AG04449 (cell line): ENCODE results near the gene RALB.

Experiments
- CTCF ChIA-PET: fragments of 350-600 bp; formaldehyde crosslinking; extraction: SDS; loops from one replicate; lab custom pipeline; 2021; ENCODE audit warnings: antibody characterized with exemption; lab: Yijun Ruan, JAX
- POLR2A ChIA-PET: fragments of 400-600, 350-600 bp; formaldehyde crosslinking; extraction: SDS; loops from one replicate; lab custom pipeline; 2020; ENCODE audit warnings: antibody characterized with exemption, inconsistent platforms; lab: Yijun Ruan, JAX
- DNase-seq: peaks from one replicate; pipeline ENCODE4 v3.0.0-alpha.2; 2010; ENCODE audit warnings: low read depth, low spot score
- H3K4me3 ChIP-seq: 2 replicates; pipeline ENCODE4 v1.5.1; 2011; ENCODE audit warnings: low read depth, mild to moderate bottlenecking, control low read depth, low read length
- CTCF ChIP-seq: IDR thresholded peaks from one replicate; pipeline ENCODE4 v1.5.1; 2011; ENCODE audit warnings: mild to moderate bottlenecking, moderate library complexity, low read length, control low read depth, inconsistent platforms; ENCODE audit not compliant: insufficient read depth; ENCODE audit errors: missing control alignments

The RALB gene

GRCh38 chr2:120279708-120280107 is 27.1 kb downstream of the RALB start:
- no peak overlapping the region for H3K4me3 ChIP-seq
- POLR2A ChIA-PET = interaction anchor here (0.5 kb wide), 1 partner anchor 361 kb away, joined by 3 read pairs; no protein-coding TSS in a partner anchor
- DNase-seq = no peak
- CTCF ChIA-PET = interaction anchor here (1.0 to 1.1 kb wide), 2 partner anchors 10 to 23 kb away, joined by 3 read pairs; no protein-coding TSS in a partner anchor
- no peak for TF ChIP-seq CTCF

- POLR2A ChIA-PET = no interaction called here
- TF ChIP-seq CTCF = peak; percentile 10
- DNase-seq = no peak
- H3K4me3 ChIP-seq = no peak overlapping the region
- CTCF ChIA-PET = interaction anchor here (0.7 to 2.3 kb wide), 9 partner anchors 9 to 402 kb away, joined by 3 to 10 read pairs (median 4); partner anchors contain the start of gene RALB
Observed at GRCh38 chr2:120283649-120284048, 31.0 kb downstream of the RALB start.

GRCh38 chr2:120285056-120285455 is 32.4 kb downstream of the RALB start:
- no peak for TF ChIP-seq CTCF
- POLR2A ChIA-PET = no interaction called here
- DNase-seq = no peak
- CTCF ChIA-PET = no interaction called here
- H3K4me3 ChIP-seq = no peak overlapping the region

DNA sequence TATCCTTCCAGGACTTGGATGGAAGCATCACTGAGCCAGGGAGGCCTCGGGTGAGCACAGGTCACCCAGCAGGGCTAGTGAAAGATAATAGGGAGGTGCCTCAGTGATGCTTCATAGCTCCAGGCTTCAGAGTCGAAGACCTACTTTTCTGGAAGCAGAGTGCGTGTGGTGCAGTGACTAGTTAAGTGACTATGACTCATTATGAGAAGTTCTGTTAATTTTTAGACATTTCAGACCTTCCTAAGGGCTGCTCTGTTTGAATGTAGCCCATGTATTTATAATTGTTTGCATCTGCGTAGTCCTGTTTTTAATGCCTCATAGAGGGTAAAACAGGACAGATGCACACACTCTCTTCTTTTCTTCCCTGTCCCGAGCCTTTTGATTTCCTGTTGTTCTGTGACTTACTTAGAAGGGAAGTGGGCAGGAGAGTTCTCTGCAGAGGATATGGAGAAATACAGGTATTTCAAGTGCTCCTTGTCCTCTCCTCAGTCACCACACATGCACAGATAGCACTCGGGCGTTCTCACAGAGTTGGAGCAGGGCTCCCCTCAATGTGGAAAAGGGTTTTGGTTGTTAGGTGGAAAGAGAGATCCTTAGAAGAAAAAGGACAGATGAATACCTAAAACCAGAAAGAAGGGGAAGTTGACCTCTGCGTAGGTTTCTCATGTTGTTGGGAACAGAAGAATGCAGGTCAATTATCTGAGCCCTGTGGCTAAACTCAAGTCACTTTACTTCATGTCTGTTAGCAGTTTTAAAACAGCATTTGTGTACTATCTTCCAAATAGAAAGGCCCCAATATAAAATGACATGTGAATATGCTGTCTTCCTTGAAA is 34.7 kb downstream of the RALB start:
- ChIA-PET POLR2A (no interaction called here), CTCF (interaction anchor here (5.0 kb wide), 1 partner anchor 394 kb away, joined by 21 read pairs; no protein-coding TSS in a partner anchor)
- no peak for TF ChIP-seq CTCF
- peak; percentile 64 for DNase-seq
- H3K4me3 ChIP-seq = no peak overlapping the region

GRCh38 chr2:120288016-120288373 is 35.3 kb downstream of the RALB start:
- ChIA-PET POLR2A (no interaction called here), CTCF (interaction anchor here (5.0 kb wide), 1 partner anchor 393 kb away, joined by 21 read pairs; no protein-coding TSS in a partner anchor)
- no peak for TF ChIP-seq CTCF
- H3K4me3 ChIP-seq = no peak overlapping the region
- no peak for DNase-seq

DNA sequence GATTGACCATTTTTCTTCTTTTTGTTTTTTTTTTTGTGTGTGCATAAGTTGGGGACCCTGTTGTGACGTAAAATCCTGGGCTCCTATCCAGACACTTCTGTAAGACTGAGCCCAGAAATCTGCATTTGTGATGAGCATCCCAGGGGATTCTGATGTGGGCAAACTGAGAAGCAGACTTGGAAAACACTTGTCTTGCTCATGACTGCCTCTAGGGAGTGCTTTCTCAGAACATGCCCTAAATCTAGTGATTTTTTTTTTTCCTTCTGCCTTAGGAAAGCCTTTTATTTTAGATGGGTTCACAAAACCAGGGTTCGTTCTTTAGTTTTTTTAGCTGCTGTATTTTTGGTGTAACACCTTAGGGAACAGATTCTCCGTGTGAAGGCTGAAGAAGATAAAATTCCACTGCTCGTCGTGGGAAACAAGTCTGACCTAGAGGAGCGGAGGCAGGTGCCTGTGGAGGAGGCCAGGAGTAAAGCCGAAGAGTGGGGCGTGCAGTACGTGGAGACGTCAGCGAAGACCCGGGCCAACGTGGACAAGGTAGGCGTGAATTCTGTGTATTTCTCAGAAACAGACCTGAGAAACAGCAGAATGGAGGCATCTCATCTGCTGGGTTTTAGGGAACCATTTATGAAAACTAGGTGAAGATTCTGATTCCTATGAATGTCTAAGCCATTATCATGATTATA is 36.7 kb downstream of the RALB start:
- ChIA-PET POLR2A (no interaction called here), CTCF (interaction anchor here (0.9 to 5.1 kb wide), 4 partner anchors 9 to 392 kb away, joined by 3 to 21 read pairs (median 10); no protein-coding TSS in a partner anchor)
- H3K4me3 ChIP-seq = no peak overlapping the region
- no peak for DNase-seq
- TF ChIP-seq CTCF = peak; percentile 11
